GM21381 (cell line): ENCODE measurements around the gene DOK7.

ENCODE experiments used
- ATAC-seq: cut with Tn5 transposase; IDR thresholded peaks from one replicate; pipeline ENCODE4 v1.9.1; 2021; ENCODE audit warnings: mild to moderate bottlenecking, moderate library complexity; ENCODE audit not compliant: unreplicated experiment

DOK7 gene

GRCh38 chr4:3485011-3485791, 22.1 kb downstream of the DOK7 start:
- no peak for ATAC-seq

- no peak for ATAC-seq
Observed at GRCh38 chr4:3485886-3486540, 22.9 kb downstream of the DOK7 start.

GRCh38 chr4:3486541-3487540, 23.7 kb downstream of the DOK7 start:
- no peak for ATAC-seq

- no peak for ATAC-seq
Observed at GRCh38 chr4:3487861-3488260, 24.8 kb downstream of the DOK7 start.

GRCh38 chr4:3488820-3489219, 25.7 kb downstream of the DOK7 start:
- no peak for ATAC-seq

- no peak for ATAC-seq
Observed at GRCh38 chr4:3489451-3489962, 26.4 kb downstream of the DOK7 start.

- ATAC-seq = no peak
Observed at GRCh38 chr4:3491681-3492405, 28.7 kb downstream of the DOK7 start.

GRCh38 chr4:3492741-3493719, 29.9 kb downstream of the DOK7 start:
- ATAC-seq = no peak

- no peak for ATAC-seq
Observed at GRCh38 chr4:3493720-3494461, 30.8 kb downstream of the DOK7 start.

- ATAC-seq = no peak
Observed at GRCh38 chr4:3494462-3494871, 31.4 kb downstream of the DOK7 start.

- ATAC-seq = no peak
Observed at GRCh38 chr4:3495204-3495975, 32.3 kb downstream of the DOK7 start.

- ATAC-seq = no peak
Observed at GRCh38 chr4:3496021-3496420, 32.9 kb downstream of the DOK7 start.

GRCh38 chr4:3497095-3497494, 34.0 kb downstream of the DOK7 start:
- ATAC-seq = no peak

GRCh38 chr4:3497523-3498389, 34.6 kb downstream of the DOK7 start:
- ATAC-seq = no peak

- no peak for ATAC-seq
Observed at GRCh38 chr4:3498407-3498806, 35.3 kb downstream of the DOK7 start.

GRCh38 chr4:3498901-3499510, 35.9 kb downstream of the DOK7 start:
- ATAC-seq = no peak
